Activated CD4-positive, alpha-beta T cell treated with anti-CD3 and anti-CD28 coated beads, Interleukin-2, amount 10 ng/mL, durations not matched to agents 24 days and 14 days (primary cell): Measurements from ENCODE around the gene SMYD2. TPM values are rescaled to one million over a fixed set of nuclear protein-coding genes. Genes with fewer than 3 reads are reported as not detected.
A peak's percentile ranks its signal among the peaks of the same experiment; 100 is the strongest.

Source experiments
- DNase-seq: peaks from one replicate; pipeline ENCODE4 v3.0.0; 2022
- H3K27ac Mint-ChIP-seq: one replicate; pipeline ENCODE4 v1.8.0; 2022; ENCODE audit warnings: mild to moderate bottlenecking, mixed read lengths
- H3K27me3 Mint-ChIP-seq: one replicate; pipeline ENCODE4 v1.8.0; 2022; ENCODE audit warnings: mixed read lengths
- H3K36me3 Mint-ChIP-seq: one replicate; pipeline ENCODE4 v1.8.0; 2022; ENCODE audit warnings: low read depth, mild to moderate bottlenecking, mixed read lengths
- H3K4me1 Mint-ChIP-seq: one replicate; pipeline ENCODE4 v1.8.0; 2021; ENCODE audit warnings: mixed read lengths
- H3K4me3 Mint-ChIP-seq: one replicate; pipeline ENCODE4 v1.8.0; 2022; ENCODE audit warnings: mild to moderate bottlenecking, moderate library complexity, mixed read lengths
- H3K9me3 Mint-ChIP-seq: one replicate; pipeline ENCODE4 v1.8.0; 2021; ENCODE audit warnings: mixed read lengths
- intact Hi-C: fragments of 100-400 bp; cut with micrococcal nuclease; formaldehyde crosslinking; loops from one replicate; pipeline ENCODE4 v1.15.1; 2023
- total RNA-seq: library from RNA; stranded (reverse); gene quantifications from 2 replicates; pipeline ENCODE4 v1.2.3, GENCODE V29; 2022

The SMYD2 gene
- total RNA-seq, 1 donor from 2014 or later = 34.1 TPM

- Mint-ChIP-seq H3K4me1 (peaks cover 10% of the 10 kb centered on the region), H3K4me3 (no peak overlapping the region), H3K36me3 (peaks cover 20% of the 10 kb centered on the region), H3K27ac (peak overlapping the region; percentile 84), H3K9me3 (no peaks in the 10 kb centered on the region), H3K27me3 (no peaks in the 10 kb centered on the region)
- peak; percentile 85 for DNase-seq
- intact Hi-C loops = loop anchor here (1.0 to 5.0 kb wide), 5 partner anchors 54 to 296 kb away; partner anchors contain the start of gene CENPF
Measured at GRCh38 chr1:214332946-214333798, 52.2 kb downstream of the SMYD2 start.

DNA sequence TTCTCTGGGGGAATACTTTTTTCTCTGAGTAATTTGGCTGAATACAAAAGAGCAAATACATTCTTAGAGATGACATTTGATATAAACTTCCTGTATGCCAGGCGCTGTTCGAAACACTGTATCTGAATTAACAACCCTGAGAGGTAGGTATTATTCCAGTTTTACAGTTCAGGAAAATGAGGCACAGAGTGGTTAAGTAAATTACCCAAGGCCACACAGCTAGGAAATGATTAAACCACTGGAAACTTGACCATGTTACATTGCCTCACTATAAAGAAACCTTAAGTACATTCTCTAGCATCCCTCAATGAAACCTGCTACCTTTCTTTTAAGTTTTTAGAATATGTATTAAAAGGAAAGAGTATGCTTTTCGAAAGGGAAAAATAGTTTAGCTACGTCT lies 54.6 kb downstream of the SMYD2 start:
- H3K27me3 Mint-ChIP-seq = no peaks in the 10 kb centered on the region
- H3K9me3 Mint-ChIP-seq = no peaks in the 10 kb centered on the region
- peaks cover 12% of the 10 kb centered on the region for H3K4me1 Mint-ChIP-seq
- no peak overlapping the region for H3K27ac Mint-ChIP-seq
- H3K36me3 Mint-ChIP-seq = peaks cover 19% of the 10 kb centered on the region
- no peak for DNase-seq
- intact Hi-C loops = no loop called here
- no peak overlapping the region for H3K4me3 Mint-ChIP-seq

- no peak for DNase-seq
- Mint-ChIP-seq H3K27me3 (no peaks in the 10 kb centered on the region), H3K4me3 (no peak overlapping the region), H3K9me3 (no peaks in the 10 kb centered on the region), H3K36me3 (peaks cover 14% of the 10 kb centered on the region), H3K4me1 (peaks cover 10% of the 10 kb centered on the region), H3K27ac (no peak overlapping the region)
- intact Hi-C loops = no loop called here
Measured at GRCh38 chr1:214337015-214337414, 56.1 kb downstream of the SMYD2 start.

DNA sequence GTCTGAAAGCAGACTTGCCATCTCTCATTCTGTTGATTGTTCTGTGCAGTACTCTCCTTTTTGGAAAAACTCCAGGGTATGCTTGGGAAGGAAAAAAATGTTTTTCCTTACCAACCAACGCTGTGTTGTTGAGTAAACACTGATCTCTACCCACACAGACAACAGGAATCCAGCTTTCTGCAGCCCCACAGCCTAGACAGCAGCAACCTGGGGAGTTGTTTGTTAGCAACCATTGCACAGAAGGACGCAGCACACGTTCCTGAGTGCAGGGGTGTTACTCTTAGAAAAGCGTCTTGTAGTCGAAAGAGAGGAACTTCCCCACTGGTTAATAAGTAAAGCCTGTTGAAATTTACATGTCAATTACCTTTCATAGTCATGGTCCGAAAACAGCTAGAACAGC lies 56.6 kb downstream of the SMYD2 start:
- H3K4me1 Mint-ChIP-seq = peaks cover 10% of the 10 kb centered on the region
- H3K27ac Mint-ChIP-seq = no peak overlapping the region
- no peaks in the 10 kb centered on the region for H3K27me3 Mint-ChIP-seq
- DNase-seq = no peak
- peaks cover 18% of the 10 kb centered on the region for H3K36me3 Mint-ChIP-seq
- no peak overlapping the region for H3K4me3 Mint-ChIP-seq
- intact Hi-C loops = no loop called here
- peaks cover 4% of the 10 kb centered on the region for H3K9me3 Mint-ChIP-seq

- H3K27me3 Mint-ChIP-seq = no peaks in the 10 kb centered on the region
- peaks cover 10% of the 10 kb centered on the region for H3K4me1 Mint-ChIP-seq
- intact Hi-C loops = no loop called here
- H3K9me3 Mint-ChIP-seq = peaks cover 5% of the 10 kb centered on the region
- peaks cover 20% of the 10 kb centered on the region for H3K36me3 Mint-ChIP-seq
- DNase-seq = no peak
- H3K27ac Mint-ChIP-seq = no peak overlapping the region
- H3K4me3 Mint-ChIP-seq = no peak overlapping the region
Measured at GRCh38 chr1:214338212-214338611, 57.3 kb downstream of the SMYD2 start.

DNA sequence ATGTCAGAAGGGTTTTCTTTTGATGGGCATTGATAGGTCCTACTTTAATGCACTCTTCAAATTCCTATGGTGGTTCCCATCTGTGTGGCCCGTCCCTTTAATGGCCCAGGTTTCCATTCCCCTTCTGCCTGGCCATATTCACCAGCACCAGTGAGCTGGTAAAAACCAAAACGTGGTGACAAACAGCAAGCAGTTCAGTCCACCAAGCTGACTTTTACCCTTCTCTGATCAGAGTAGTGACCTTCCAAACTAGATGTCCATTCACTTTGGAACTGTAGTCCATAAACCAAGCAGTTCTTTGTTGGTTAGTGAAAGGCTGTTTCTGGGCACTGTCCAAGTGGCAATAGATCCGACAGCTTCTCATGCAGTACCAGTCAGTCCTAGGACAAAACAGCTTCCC lies 60.5 kb downstream of the SMYD2 start:
- intact Hi-C loops = no loop called here

DNA sequence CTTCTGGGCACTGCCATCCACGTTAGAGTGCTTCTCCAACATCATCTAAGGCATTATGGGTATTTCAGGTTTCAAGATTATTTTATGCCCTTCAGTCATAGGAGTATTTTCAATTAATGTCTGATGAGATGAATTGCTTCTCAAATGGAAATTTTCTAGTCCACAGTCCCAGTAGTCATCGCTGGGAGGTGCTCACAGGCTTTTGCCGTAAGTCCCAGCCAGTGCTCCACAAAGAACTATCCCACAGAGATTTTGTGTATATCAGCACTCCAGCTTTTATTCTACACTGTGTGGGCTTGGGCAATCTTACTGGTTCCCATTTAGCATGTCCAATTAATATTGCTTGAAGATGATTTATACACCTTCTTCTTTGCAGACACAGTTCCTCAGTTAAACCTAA lies 61.0 kb downstream of the SMYD2 start:
- Mint-ChIP-seq H3K4me1 (peaks cover 4% of the 10 kb centered on the region), H3K9me3 (peaks cover 15% of the 10 kb centered on the region), H3K27ac (no peak overlapping the region), H3K36me3 (peaks cover 25% of the 10 kb centered on the region), H3K4me3 (no peak overlapping the region), H3K27me3 (no peaks in the 10 kb centered on the region)
- intact Hi-C loops = no loop called here
- DNase-seq = no peak

More for the DNA sequence above, 60.5 kb downstream of the SMYD2 start:
- Mint-ChIP-seq H3K4me3 (no peak overlapping the region), H3K4me1 (peaks cover 7% of the 10 kb centered on the region), H3K27ac (no peak overlapping the region), H3K9me3 (peaks cover 15% of the 10 kb centered on the region), H3K36me3 (peaks cover 28% of the 10 kb centered on the region), H3K27me3 (no peaks in the 10 kb centered on the region)
- no peak for DNase-seq

GRCh38 chr1:214342525-214342924 lies 61.6 kb downstream of the SMYD2 start:
- no peak for DNase-seq
- peaks cover 26% of the 10 kb centered on the region for H3K36me3 Mint-ChIP-seq
- no peak overlapping the region for H3K27ac Mint-ChIP-seq
- H3K4me1 Mint-ChIP-seq = peaks cover 2% of the 10 kb centered on the region
- H3K4me3 Mint-ChIP-seq = no peak overlapping the region
- intact Hi-C loops = no loop called here
- no peaks in the 10 kb centered on the region for H3K27me3 Mint-ChIP-seq
- H3K9me3 Mint-ChIP-seq = peaks cover 15% of the 10 kb centered on the region

GRCh38 chr1:214344897-214345296 lies 63.9 kb downstream of the SMYD2 start:
- Mint-ChIP-seq H3K4me1 (peaks cover 2% of the 10 kb centered on the region), H3K27ac (no peak overlapping the region), H3K36me3 (peaks cover 28% of the 10 kb centered on the region), H3K27me3 (no peaks in the 10 kb centered on the region), H3K4me3 (no peak overlapping the region), H3K9me3 (peaks cover 15% of the 10 kb centered on the region)
- intact Hi-C loops = no loop called here
- no peak for DNase-seq

DNA sequence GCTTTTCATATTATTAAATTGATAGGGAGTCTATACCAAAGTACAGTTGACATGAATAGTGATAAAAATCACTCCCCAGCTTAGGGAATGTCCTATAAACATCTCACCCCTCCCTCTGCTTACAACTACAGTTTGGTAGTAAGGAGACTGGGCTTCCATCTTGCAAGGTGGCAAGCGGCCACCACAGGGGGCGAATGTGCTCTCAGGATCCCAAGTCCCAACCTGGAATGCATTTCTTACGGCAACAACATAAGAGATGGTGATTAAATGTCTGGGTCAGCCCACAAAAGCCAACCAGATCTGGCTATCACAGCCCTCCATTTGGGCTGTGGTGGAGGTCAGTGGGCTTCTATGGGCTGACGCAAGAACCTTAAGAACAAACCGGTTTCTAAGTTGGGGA lies 68.0 kb downstream of the SMYD2 start:
- Mint-ChIP-seq H3K36me3 (peaks cover 18% of the 10 kb centered on the region), H3K4me1 (peaks cover 1% of the 10 kb centered on the region), H3K4me3 (no peak overlapping the region), H3K27me3 (no peaks in the 10 kb centered on the region), H3K9me3 (peaks cover 10% of the 10 kb centered on the region), H3K27ac (no peak overlapping the region)
- DNase-seq = no peak
- intact Hi-C loops = no loop called here

DNA sequence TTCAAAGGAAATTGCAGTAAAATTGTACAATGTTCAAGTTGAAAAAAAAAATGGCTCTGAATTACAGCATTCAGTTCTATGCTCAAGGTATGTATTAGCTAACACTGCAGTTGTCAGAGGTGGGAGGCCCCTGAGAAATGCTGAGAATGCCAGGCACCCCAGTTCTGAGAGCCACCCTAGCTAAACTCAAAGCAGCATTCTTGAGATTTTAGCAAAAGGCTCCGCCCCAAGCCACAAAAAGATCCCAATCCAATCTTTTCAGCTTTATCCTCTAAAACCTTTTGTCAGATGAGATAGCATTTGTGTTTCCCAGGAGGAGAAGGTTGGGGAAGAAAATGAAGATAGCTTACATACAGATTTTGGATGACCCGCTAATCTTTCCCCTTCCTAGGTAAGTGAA lies 68.8 kb downstream of the SMYD2 start:
- DNase-seq = no peak
- intact Hi-C loops = no loop called here
- Mint-ChIP-seq H3K4me3 (no peak overlapping the region), H3K27ac (no peak overlapping the region), H3K9me3 (peaks cover 4% of the 10 kb centered on the region), H3K27me3 (no peaks in the 10 kb centered on the region), H3K4me1 (peaks cover 1% of the 10 kb centered on the region), H3K36me3 (peaks cover 10% of the 10 kb centered on the region)

DNA sequence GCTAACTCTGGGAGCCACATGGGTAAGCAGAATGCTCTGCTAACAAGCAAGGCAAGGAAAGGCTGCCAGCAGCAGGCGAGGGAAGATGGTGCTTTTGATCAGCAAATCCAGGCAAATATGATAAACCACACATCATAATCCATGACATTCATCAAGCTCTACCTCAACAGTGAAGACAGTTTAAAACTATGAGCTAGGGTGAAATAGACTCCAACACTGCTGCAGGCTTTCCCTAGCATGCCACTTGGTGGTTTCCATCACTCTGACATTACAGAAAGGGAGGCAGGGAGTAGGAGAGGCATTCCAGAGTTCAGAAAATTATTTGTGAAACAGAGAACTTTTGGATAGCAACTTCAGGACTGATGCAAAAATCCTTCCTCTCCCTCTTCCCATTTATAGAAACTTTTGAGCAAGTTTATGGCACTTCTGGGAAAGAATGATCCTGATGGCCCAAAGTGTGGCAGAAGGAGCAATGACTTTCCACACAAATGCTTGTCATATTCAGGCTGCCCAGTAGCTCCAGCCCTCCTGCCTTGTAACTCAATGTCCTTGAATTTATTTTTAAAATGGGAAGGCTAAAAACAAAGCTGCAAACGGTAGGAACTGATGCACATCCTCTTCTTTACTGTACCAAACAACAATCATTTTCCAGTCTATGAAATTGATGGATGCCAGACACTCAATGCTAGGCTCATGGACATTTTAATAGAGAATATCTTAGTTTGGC lies 70.8 kb downstream of the SMYD2 start:
- no peaks in the 10 kb centered on the region for H3K9me3 Mint-ChIP-seq
- peaks cover 7% of the 10 kb centered on the region for H3K36me3 Mint-ChIP-seq
- H3K4me3 Mint-ChIP-seq = no peak overlapping the region
- peaks cover 1% of the 10 kb centered on the region for H3K4me1 Mint-ChIP-seq
- no peak overlapping the region for H3K27ac Mint-ChIP-seq
- H3K27me3 Mint-ChIP-seq = no peaks in the 10 kb centered on the region
- DNase-seq = no peak
- intact Hi-C loops = no loop called here

GRCh38 chr1:214352838-214353237 lies 71.9 kb downstream of the SMYD2 start:
- Mint-ChIP-seq H3K4me1 (peaks cover 1% of the 10 kb centered on the region), H3K4me3 (no peak overlapping the region), H3K27ac (no peak overlapping the region), H3K27me3 (no peaks in the 10 kb centered on the region), H3K36me3 (peaks cover 3% of the 10 kb centered on the region), H3K9me3 (no peaks in the 10 kb centered on the region)
- intact Hi-C loops = no loop called here
- DNase-seq = no peak

- Mint-ChIP-seq H3K4me3 (no peak overlapping the region), H3K4me1 (peaks cover 1% of the 10 kb centered on the region), H3K36me3 (peaks cover 2% of the 10 kb centered on the region), H3K27ac (no peak overlapping the region), H3K27me3 (no peaks in the 10 kb centered on the region), H3K9me3 (no peaks in the 10 kb centered on the region)
- DNase-seq = no peak
- intact Hi-C loops = no loop called here
Measured at GRCh38 chr1:214354440-214355148, 73.6 kb downstream of the SMYD2 start.
